Stimulated activated CD4-positive, alpha-beta T cell treated with anti-CD3 and anti-CD28 coated beads, Interleukin-1b, Interleukin-23, amount 100 ng/mL, for 4 hours (primary cell): ENCODE results near the gene PRDM10.
"Not testable (repeated sequence)": the region's sequence is repeated elsewhere in the genome, so short reads cannot be mapped to it uniquely, and the experiment has no call there.

ENCODE experiments used
- DNase-seq, 2 donors: peaks; one replicate each; pipeline ENCODE4 v3.0.0-alpha.2; 2020; ENCODE audit warnings: low read depth in 2 of 2

The PRDM10 gene

GRCh38 chr11:130002352-130002845, at the start of gene PRDM10:
TSS of gene PRDM10 (minus strand) at chr11:130002835. CDS start at chr11:129960964, 41,871 bp downstream.
- peak; percentile 87 for DNase-seq

- DNase-seq, result no peak
These were observed 48.4 kb upstream of the PRDM10 start for GRCh38 chr11:130051082-130051481.

- no peak for DNase-seq
These were observed 47.6 kb upstream of the PRDM10 start for GRCh38 chr11:130050257-130050656.

- DNase-seq, result no peak
These were observed 46.7 kb upstream of the PRDM10 start for GRCh38 chr11:130049328-130049771.

- DNase-seq, result no peak
These were observed 44.5 kb upstream of the PRDM10 start for GRCh38 chr11:130047141-130047540.

- DNase-seq, result no peak
These were observed 40.9 kb upstream of the PRDM10 start for GRCh38 chr11:130043575-130043974.

- no peak for DNase-seq
These were observed 39.5 kb upstream of the PRDM10 start for GRCh38 chr11:130042093-130042591.

- DNase-seq, result no peak
These were observed 37.8 kb upstream of the PRDM10 start for GRCh38 chr11:130040281-130040940.

- DNase-seq, result no peak
These were observed 35.4 kb upstream of the PRDM10 start for GRCh38 chr11:130037881-130038585.

GRCh38 chr11:130037058-130037457, 34.4 kb upstream of the PRDM10 start:
- no peak for DNase-seq

- no peak for DNase-seq
These were observed 31.6 kb upstream of the PRDM10 start for GRCh38 chr11:130034236-130034635.

- DNase-seq, result no peak
These were observed 30.3 kb upstream of the PRDM10 start for GRCh38 chr11:130032931-130033330.

GRCh38 chr11:130031945-130032344, 29.3 kb upstream of the PRDM10 start:
- DNase-seq, result no peak

- no peak for DNase-seq
These were observed 28.4 kb upstream of the PRDM10 start for GRCh38 chr11:130031056-130031455.

GRCh38 chr11:130029137-130029536, 26.5 kb upstream of the PRDM10 start:
- DNase-seq, result no peak

- DNase-seq, result no peak
These were observed 22.7 kb upstream of the PRDM10 start for GRCh38 chr11:130025371-130025770.

- no peak for DNase-seq
These were observed 21.7 kb upstream of the PRDM10 start for GRCh38 chr11:130024361-130024760.

GRCh38 chr11:130023204-130023603, 20.6 kb upstream of the PRDM10 start:
- no peak for DNase-seq

GRCh38 chr11:130022799-130023198, 20.2 kb upstream of the PRDM10 start:
- DNase-seq, result no peak

GRCh38 chr11:130021606-130022005, 19.0 kb upstream of the PRDM10 start:
- DNase-seq, result not testable (repeated sequence)

- no peak for DNase-seq
These were observed 17.7 kb upstream of the PRDM10 start for GRCh38 chr11:130020323-130020722.

GRCh38 chr11:130015846-130016245, 13.2 kb upstream of the PRDM10 start:
- DNase-seq, result not testable (repeated sequence)

- DNase-seq, result no peak
These were observed 5.7 kb upstream of the PRDM10 start for GRCh38 chr11:130008326-130008725.
